ENCODE data around the gene HOXC10. TPM values are rescaled to one million over a fixed set of nuclear protein-coding genes. Genes with fewer than 3 reads are reported as not detected.

Gene HOXC10
- total and polyA plus RNA-seq, 2 of the 8 experiments (the other 6 are each of a cell fraction or from before 2014, with no cell fraction given) = not detected

- Histone ChIP-seq H3K14ac (ENCODE audit: insufficient read length) (no peak within 1 kb of the TSS), H4K91ac (replicated peaks; ENCODE audit: insufficient read length, low read length) (no peak within 1 kb of the TSS), H3K23ac (ENCODE audit: insufficient read length) (no peak within 1 kb of the TSS), H3K4me1 (replicated peaks in 1 of 4; ENCODE audit: control insufficient read depth in 3 of 4, insufficient read depth in 4 of 4, low read length in 3 of 4) (peaks cover 0 to 10% (median 4%) of the 10 kb centered on the region in 4 experiments; a peak in 6 of 7 replicates), H3K79me1 (ENCODE audit: low read depth, low read length) (no peaks in the 10 kb centered on the region), H3K18ac (ENCODE audit: extremely low read depth, low read length) (no peak within 1 kb of the TSS; the same call in 1 of the 2 replicates), H3K36me3 (ENCODE audit: control insufficient read depth in 2 of 4, insufficient read depth in 4 of 4, low read length in 3 of 4) (peaks cover 0 to 3% (median 0%) of the 10 kb centered on the region in 4 experiments; a peak in 1 of 8 replicates), H3K27me3 (replicated peaks in 1 of 4; ENCODE audit: control insufficient read depth in 3 of 4, extremely low read depth in 1 of 4, insufficient read depth in 3 of 4, low read length in 3 of 4) (peaks cover 98 to 100% (median 100%) of the 10 kb centered on the region in 4 experiments), H3K9me3 (ENCODE audit: insufficient read depth in 2 of 2, low read depth in 1 of 2, low read length in 1 of 2) (0 out of 4 replicates have a peak, but pooled peaks cover 0 to 2% of the 10 kb centered on the region in 2 experiments), H2BK12ac (ENCODE audit: low read depth, low read length) (0 out of 2 replicates have a peak within 1 kb of the TSS, but pooled peaks have one; percentile 27), H2AFZ (ENCODE audit: low read length) (no peak within 1 kb of the TSS), H2BK5ac (ENCODE audit: low read depth, low read length) (no peak within 1 kb of the TSS), H3K4ac (replicated peaks; ENCODE audit: insufficient read length, low read depth, low read length) (no peak within 1 kb of the TSS), H2BK20ac (ENCODE audit: low read length) (no peak within 1 kb of the TSS), H3K27ac (ENCODE audit: low read depth, low read length) (no peak within 1 kb of the TSS), H3K23me2 (ENCODE audit: low read depth, low read length) (peaks cover 1% of the 10 kb centered on the region; the same call in 1 of the 2 replicates), H3K9ac (replicated peaks in 1 of 4; ENCODE audit: extremely low read depth in 1 of 4, low read depth in 3 of 4, low read length in 3 of 4) (no peak within 1 kb of the TSS), H2AK5ac (ENCODE audit: low read depth, low read length) (no peak within 1 kb of the TSS), H3K56ac (replicated peaks; ENCODE audit: insufficient read length, low read depth, low read length) (no peak within 1 kb of the TSS), H2BK15ac (ENCODE audit: low read length) (no peak within 1 kb of the TSS), H3K4me2 (ENCODE audit: insufficient read depth in 1 of 2, low read depth in 2 of 2, low read length in 2 of 2) (peak within 1 kb of the TSS; percentile 29 to 65), H4K8ac (ENCODE audit: extremely low read depth, insufficient read depth, low read length) (peak within 1 kb of the TSS; percentile 35; the same call in 1 of the 2 replicates), H4K5ac (ENCODE audit: insufficient read length, low read depth, low read length) (no peak within 1 kb of the TSS), H4K20me1 (replicated peaks in 1 of 2; ENCODE audit: control insufficient read depth in 1 of 2, insufficient read depth in 2 of 2, low read length in 2 of 2) (peaks cover 18 to 25% of the 10 kb centered on the region in 2 experiments), H3K79me2 (ENCODE audit: control insufficient read depth in 1 of 2, insufficient read depth in 2 of 2, low read length in 2 of 2) (no peaks in the 10 kb centered on the region), H3K4me3 (ENCODE audit: extremely low read depth in 1 of 4, insufficient read depth in 2 of 4, low read depth in 3 of 4, low read length in 4 of 4) (peak within 1 kb of the TSS in 1 of 4 experiments; percentile 50; a peak in 2 of 8 replicates), H2BK120ac (replicated peaks; ENCODE audit: low read depth, low read length) (no peak within 1 kb of the TSS)
- ChIA-PET POLR2A (ENCODE audit: partially characterized antibody) (interaction anchor here (1.1 kb wide), 1 partner anchor 106 kb away, joined by 3 read pairs; no protein-coding TSS in a partner anchor), CTCF (ENCODE audit: partially characterized antibody) (interaction anchor here (0.7 to 1.3 kb wide), 3 partner anchors 12 to 30 kb away, joined by 3 to 4 read pairs (median 3); no protein-coding TSS in a partner anchor)
- FAIRE-seq (no peak), DNase-seq (ENCODE audit: low read depth in 1 of 2, low spot score in 2 of 2) (no peak)
- WGBS, 2 experiments (ENCODE audit: extremely low coverage in 1 of 2, insufficient coverage in 1 of 2, insufficient read length in 1 of 2, insufficient replicate concordance in 2 of 2, low coverage in 1 of 2, low lambda C conversion rate in 2 of 2, missing lambda C conversion rate in 1 of 2) = 0% methylated on average over 3 of the region's 63 CpGs; no CpG with 5 or more reads in 1 of the 2 experiments
- TF ChIP-seq KDM4A (IDR thresholded peaks at IDR 0.05; ENCODE audit: low read depth, low read length, severe bottlenecking) (no peak), JUN (IDR thresholded peaks at IDR 0.05; ENCODE audit: low read depth, low read length) (no peak), EZH2 (IDR thresholded peaks at IDR 0.05; ENCODE audit: low read depth, low read length, severe bottlenecking) (peak; percentile 82), CREB1 (IDR thresholded peaks at IDR 0.05) (no peak), TAF1 (IDR thresholded peaks at IDR 0.05; ENCODE audit: low read depth, low read length) (no peak), SUZ12 (IDR thresholded peaks at IDR 0.05; ENCODE audit: low read length) (peak; percentile 66), BCL11A (IDR thresholded peaks at IDR 0.05; ENCODE audit: low read depth in 2 of 2, low read length in 2 of 2) (no peak), RNF2 (IDR thresholded peaks at IDR 0.05; ENCODE audit: borderline replicate concordance, low read depth, low read length, missing control alignments, poor library complexity, severe bottlenecking) (peak; percentile 97)
- TF ChIP-seq, protein P1, sequence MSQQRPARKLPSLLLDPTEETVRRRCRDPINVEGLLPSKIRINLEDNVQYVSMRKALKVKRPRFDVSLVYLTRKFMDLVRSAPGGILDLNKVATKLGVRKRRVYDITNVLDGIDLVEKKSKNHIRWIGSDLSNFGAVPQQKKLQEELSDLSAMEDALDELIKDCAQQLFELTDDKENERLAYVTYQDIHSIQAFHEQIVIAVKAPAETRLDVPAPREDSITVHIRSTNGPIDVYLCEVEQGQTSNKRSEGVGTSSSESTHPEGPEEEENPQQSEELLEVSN (IDR thresholded peaks at IDR 0.05) = no peak
These were observed 10.6 kb upstream of the HOXC10 start, which contains the start of gene HOTAIR for GRCh38 chr12:53974084-53975063. Gene HOTAIR, minus strand, starts transcription at chr12:53974954.
